HEK293 (cell line): ENCODE results near the gene OCIAD1.

Experiments
- CTCF ChIA-PET: fragments of 350-600 bp; formaldehyde crosslinking; extraction: SDS; loops from one replicate; lab custom pipeline; 2021; ENCODE audit warnings: antibody characterized with exemption; lab: Yijun Ruan, JAX
- POLR2A ChIA-PET: fragments of 300-600 bp; formaldehyde crosslinking; extraction: SDS; loops from one replicate; lab custom pipeline; 2020; ENCODE audit warnings: antibody characterized with exemption, inconsistent platforms; lab: Yijun Ruan, JAX
- H3K27ac ChIP-seq: fragments of 200-500 bp; sonication (Bioruptor generic); 2 replicates; pipeline ENCODE4 v1.5.1; 2014; ENCODE audit warnings: low read depth, low read length, control low read depth, inconsistent platforms; ENCODE audit errors: extremely low read depth
- H3K36me3 ChIP-seq, 2 experiments: fragments of 200-500 bp in 1 of 2; sonication (Bioruptor generic) in 1 of 2; 1 replicate in 1 of 2; 2 replicates in 1 of 2; pipeline ENCODE4 v1.5.1; 2014 to 2017; ENCODE audit warnings: inconsistent platforms in 2 of 2, low read length in 2 of 2; ENCODE audit not compliant: control insufficient read depth in 2 of 2, insufficient read depth in 1 of 2
- H3K4me1 ChIP-seq: fragments of 200-500 bp; sonication (Bioruptor generic); 2 replicates; pipeline ENCODE4 v1.5.1; 2014; ENCODE audit warnings: mild to moderate bottlenecking, low read length, inconsistent platforms; ENCODE audit not compliant: control insufficient read depth, insufficient read depth
- H3K4me3 ChIP-seq: 2 replicates; pipeline ENCODE4 v1.5.1; 2011; ENCODE audit warnings: low read depth, mild to moderate bottlenecking, control low read depth, low read length, moderate library complexity
- H3K9me3 ChIP-seq: fragments of 200-500 bp; sonication (Bioruptor generic); 2 replicates; pipeline ENCODE4 v1.5.1; 2014; ENCODE audit warnings: low read depth, low read length, inconsistent platforms; ENCODE audit not compliant: control insufficient read depth, insufficient read depth
- KLF1 ChIP-seq: fragments of 450-650 bp; formaldehyde crosslinking; IDR thresholded peaks from 2 replicates; pipeline ENCODE4 v1.5.1; 2016; ENCODE audit warnings: missing biosample characterization, missing genetic modification characterization
- ZFHX2 ChIP-seq: fragments of 450-650 bp; formaldehyde crosslinking; conservative IDR thresholded peaks from 2 replicates; pipeline ENCODE4 v1.5.1; 2016; ENCODE audit warnings: missing biosample characterization, missing genetic modification characterization
- ZFP37 ChIP-seq: fragments of 450-650 bp; formaldehyde crosslinking; IDR thresholded peaks from 2 replicates; pipeline ENCODE4 v1.5.1; 2016; ENCODE audit warnings: missing biosample characterization, missing genetic modification characterization
- ZNF239 ChIP-seq: fragments of 450-650 bp; formaldehyde crosslinking; IDR thresholded peaks from 2 replicates; pipeline ENCODE4 v1.5.1; 2016; ENCODE audit warnings: missing biosample characterization, missing genetic modification characterization
- ZNF266 ChIP-seq: fragments of 450-650 bp; formaldehyde crosslinking; IDR thresholded peaks from 2 replicates; pipeline ENCODE4 v1.5.1; 2016; ENCODE audit warnings: missing biosample characterization, missing genetic modification characterization, low read depth
- ZNF302 ChIP-seq: fragments of 450-650 bp; formaldehyde crosslinking; IDR thresholded peaks from 2 replicates; pipeline ENCODE4 v1.5.1; 2016; ENCODE audit warnings: missing biosample characterization, missing genetic modification characterization, low read depth
- ZNF366 ChIP-seq: fragments of 450-650 bp; formaldehyde crosslinking; conservative IDR thresholded peaks from 2 replicates; pipeline ENCODE4 v1.5.1; 2016; ENCODE audit warnings: missing biosample characterization, missing genetic modification characterization
- ZNF664 ChIP-seq: fragments of 450-650 bp; formaldehyde crosslinking; IDR thresholded peaks from 2 replicates; pipeline ENCODE4 v1.5.1; 2016; ENCODE audit warnings: missing biosample characterization, missing genetic modification characterization
- ZNF776 ChIP-seq: fragments of 450-650 bp; formaldehyde crosslinking; IDR thresholded peaks from 2 replicates; pipeline ENCODE4 v1.5.0; 2017; ENCODE audit warnings: missing biosample characterization, missing genetic modification characterization, borderline replicate concordance
- TF ChIP-seq, protein P1 (sequence below): fragments of 450-650 bp; formaldehyde crosslinking; IDR thresholded peaks from 2 replicates; pipeline ENCODE4 v1.5.1; 2016; ENCODE audit warnings: missing biosample characterization, missing genetic modification characterization
- TF ChIP-seq, protein P2 (sequence below): fragments of 450-650 bp; formaldehyde crosslinking; IDR thresholded peaks from 2 replicates; pipeline ENCODE4 v1.5.1; 2017; ENCODE audit warnings: missing biosample characterization, missing genetic modification characterization
- TF ChIP-seq, protein P3 (sequence below): fragments of 450-650 bp; formaldehyde crosslinking; IDR thresholded peaks from 2 replicates; pipeline ENCODE4 v1.5.1; 2016; ENCODE audit warnings: missing biosample characterization, missing genetic modification characterization
- TF ChIP-seq, protein P4 (sequence below): fragments of 450-650 bp; formaldehyde crosslinking; IDR thresholded peaks from 2 replicates; pipeline ENCODE4 v1.5.1; 2017; ENCODE audit warnings: missing biosample characterization, missing genetic modification characterization
- TF ChIP-seq, protein P5 (sequence below): fragments of 450-650 bp; formaldehyde crosslinking; IDR thresholded peaks from 2 replicates; pipeline ENCODE4 v1.5.1; 2016; ENCODE audit warnings: missing biosample characterization, missing genetic modification characterization
- TF ChIP-seq, protein P6 (sequence below): fragments of 450-650 bp; formaldehyde crosslinking; IDR thresholded peaks from 2 replicates; pipeline ENCODE4 v1.5.1; 2016; ENCODE audit warnings: missing biosample characterization, missing genetic modification characterization

Gene OCIAD1

DNA sequence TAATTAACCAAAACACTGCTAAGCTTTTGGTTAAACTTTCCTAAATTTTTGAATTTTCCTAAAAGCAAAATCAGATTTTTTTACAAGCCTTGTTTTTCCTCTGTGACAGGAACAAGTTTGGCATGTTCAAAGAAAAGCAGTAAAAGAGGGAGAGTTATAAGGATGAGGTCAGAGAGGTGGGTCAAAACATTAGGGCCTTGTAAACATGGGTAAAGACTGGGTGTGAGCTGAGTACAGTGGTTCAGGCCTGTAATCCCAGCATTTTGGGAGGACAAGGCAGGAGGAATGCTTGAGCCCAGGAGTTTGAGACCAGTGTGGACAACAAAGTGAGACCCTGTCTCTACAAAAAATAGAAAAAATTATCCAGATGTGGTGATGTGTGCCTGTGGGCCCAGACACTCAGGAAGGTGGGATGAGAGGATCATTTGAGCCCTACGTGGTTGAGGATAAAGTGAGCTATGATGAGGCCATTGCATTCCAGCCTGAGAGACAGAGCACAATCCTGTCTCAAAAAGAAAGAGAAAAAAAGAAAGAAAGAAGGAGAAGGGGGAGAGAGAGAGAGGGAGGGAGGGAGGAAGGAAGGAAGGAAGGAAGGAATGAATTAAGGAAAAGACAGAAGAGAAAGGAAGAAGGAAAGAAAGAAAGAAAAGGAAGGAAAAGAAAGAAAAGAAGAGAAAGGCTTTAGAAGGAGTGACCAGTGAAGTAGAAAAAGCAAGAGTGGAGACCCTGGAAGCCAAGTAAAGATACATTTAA is 33.8 kb upstream of the OCIAD1 start:
- H3K9me3 ChIP-seq: no peaks in the 10 kb centered on the region
- TF ChIP-seq, protein P1, sequence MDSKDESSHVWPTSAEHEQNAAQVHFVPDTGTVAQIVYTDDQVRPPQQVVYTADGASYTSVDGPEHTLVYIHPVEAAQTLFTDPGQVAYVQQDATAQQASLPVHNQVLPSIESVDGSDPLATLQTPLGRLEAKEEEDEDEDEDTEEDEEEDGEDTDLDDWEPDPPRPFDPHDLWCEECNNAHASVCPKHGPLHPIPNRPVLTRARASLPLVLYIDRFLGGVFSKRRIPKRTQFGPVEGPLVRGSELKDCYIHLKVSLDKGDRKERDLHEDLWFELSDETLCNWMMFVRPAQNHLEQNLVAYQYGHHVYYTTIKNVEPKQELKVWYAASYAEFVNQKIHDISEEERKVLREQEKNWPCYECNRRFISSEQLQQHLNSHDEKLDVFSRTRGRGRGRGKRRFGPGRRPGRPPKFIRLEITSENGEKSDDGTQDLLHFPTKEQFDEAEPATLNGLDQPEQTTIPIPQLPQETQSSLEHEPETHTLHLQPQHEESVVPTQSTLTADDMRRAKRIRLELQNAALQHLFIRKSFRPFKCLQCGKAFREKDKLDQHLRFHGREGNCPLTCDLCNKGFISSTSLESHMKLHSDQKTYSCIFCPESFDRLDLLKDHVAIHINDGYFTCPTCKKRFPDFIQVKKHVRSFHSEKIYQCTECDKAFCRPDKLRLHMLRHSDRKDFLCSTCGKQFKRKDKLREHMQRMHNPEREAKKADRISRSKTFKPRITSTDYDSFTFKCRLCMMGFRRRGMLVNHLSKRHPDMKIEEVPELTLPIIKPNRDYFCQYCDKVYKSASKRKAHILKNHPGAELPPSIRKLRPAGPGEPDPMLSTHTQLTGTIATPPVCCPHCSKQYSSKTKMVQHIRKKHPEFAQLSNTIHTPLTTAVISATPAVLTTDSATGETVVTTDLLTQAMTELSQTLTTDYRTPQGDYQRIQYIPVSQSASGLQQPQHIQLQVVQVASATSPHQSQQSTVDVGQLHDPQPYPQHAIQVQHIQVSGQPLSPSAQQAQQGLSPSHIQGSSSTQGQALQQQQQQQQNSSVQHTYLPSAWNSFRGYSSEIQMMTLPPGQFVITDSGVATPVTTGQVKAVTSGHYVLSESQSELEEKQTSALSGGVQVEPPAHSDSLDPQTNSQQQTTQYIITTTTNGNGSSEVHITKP (tag by site-specific recombination): peak; percentile 72
- TF ChIP-seq ZFHX2 (tag by site-specific recombination): no peak
- peak; percentile 34; the same call in 1 of the 2 replicates for TF ChIP-seq KLF1 (tag by site-specific recombination)
- TF ChIP-seq, protein P2, sequence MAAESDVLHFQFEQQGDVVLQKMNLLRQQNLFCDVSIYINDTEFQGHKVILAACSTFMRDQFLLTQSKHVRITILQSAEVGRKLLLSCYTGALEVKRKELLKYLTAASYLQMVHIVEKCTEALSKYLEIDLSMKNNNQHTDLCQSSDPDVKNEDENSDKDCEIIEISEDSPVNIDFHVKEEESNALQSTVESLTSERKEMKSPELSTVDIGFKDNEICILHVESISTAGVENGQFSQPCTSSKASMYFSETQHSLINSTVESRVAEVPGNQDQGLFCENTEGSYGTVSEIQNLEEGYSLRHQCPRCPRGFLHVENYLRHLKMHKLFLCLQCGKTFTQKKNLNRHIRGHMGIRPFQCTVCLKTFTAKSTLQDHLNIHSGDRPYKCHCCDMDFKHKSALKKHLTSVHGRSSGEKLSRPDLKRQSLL (tag by site-specific recombination): no peak
- no peak for TF ChIP-seq ZNF266 (tag by site-specific recombination)
- TF ChIP-seq, protein P3, sequence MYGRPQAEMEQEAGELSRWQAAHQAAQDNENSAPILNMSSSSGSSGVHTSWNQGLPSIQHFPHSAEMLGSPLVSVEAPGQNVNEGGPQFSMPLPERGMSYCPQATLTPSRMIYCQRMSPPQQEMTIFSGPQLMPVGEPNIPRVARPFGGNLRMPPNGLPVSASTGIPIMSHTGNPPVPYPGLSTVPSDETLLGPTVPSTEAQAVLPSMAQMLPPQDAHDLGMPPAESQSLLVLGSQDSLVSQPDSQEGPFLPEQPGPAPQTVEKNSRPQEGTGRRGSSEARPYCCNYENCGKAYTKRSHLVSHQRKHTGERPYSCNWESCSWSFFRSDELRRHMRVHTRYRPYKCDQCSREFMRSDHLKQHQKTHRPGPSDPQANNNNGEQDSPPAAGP: 0 out of 2 replicates have a peak, but pooled peaks have one; percentile 38
- TF ChIP-seq ZNF366 (tag by site-specific recombination): peak; percentile 73
- TF ChIP-seq, all 188 proteins: peak for 4
- no peak overlapping the region for H3K27ac ChIP-seq
- ChIA-PET CTCF (interaction anchor here (0.7 kb wide), 1 partner anchor 16 kb away, joined by 3 read pairs; no protein-coding TSS in a partner anchor), POLR2A (no interaction called here)
- no peaks in the 10 kb centered on the region for H3K4me1 ChIP-seq
- no peak overlapping the region for H3K4me3 ChIP-seq
- no peaks in the 10 kb centered on the region for H3K36me3 ChIP-seq

DNA sequence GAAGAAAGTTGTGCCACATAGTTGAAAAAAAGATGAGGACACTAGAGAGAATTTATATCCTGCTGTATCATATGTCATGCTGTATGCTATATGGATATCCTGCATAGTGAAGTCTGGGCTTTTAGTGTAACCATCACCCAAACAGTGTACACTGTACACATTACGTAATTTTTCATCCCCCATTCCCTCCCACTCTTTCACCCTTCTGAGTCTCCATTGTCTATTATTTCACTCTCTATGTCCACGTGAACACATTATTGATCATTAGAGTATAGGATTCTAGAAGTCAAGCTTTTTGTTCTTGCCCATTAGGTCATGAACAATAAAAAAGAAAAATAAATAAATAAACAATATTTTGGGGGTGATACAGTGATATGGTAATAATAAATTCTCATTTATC is 32.8 kb upstream of the OCIAD1 start:
- Histone ChIP-seq H3K4me1 (no peaks in the 10 kb centered on the region), H3K4me3 (no peak overlapping the region), H3K36me3 (no peaks in the 10 kb centered on the region), H3K27ac (no peak overlapping the region), H3K9me3 (no peaks in the 10 kb centered on the region)
- ChIA-PET POLR2A (no interaction called here), CTCF (no interaction called here)
- no peak for TF ChIP-seq ZNF239 (tag by site-specific recombination)
- TF ChIP-seq, protein P4, sequence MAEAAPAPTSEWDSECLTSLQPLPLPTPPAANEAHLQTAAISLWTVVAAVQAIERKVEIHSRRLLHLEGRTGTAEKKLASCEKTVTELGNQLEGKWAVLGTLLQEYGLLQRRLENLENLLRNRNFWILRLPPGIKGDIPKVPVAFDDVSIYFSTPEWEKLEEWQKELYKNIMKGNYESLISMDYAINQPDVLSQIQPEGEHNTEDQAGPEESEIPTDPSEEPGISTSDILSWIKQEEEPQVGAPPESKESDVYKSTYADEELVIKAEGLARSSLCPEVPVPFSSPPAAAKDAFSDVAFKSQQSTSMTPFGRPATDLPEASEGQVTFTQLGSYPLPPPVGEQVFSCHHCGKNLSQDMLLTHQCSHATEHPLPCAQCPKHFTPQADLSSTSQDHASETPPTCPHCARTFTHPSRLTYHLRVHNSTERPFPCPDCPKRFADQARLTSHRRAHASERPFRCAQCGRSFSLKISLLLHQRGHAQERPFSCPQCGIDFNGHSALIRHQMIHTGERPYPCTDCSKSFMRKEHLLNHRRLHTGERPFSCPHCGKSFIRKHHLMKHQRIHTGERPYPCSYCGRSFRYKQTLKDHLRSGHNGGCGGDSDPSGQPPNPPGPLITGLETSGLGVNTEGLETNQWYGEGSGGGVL: no peak
- TF ChIP-seq ZFP37 (tag by site-specific recombination): no peak
- TF ChIP-seq ZNF302 (tag by site-specific recombination): no peak
- TF ChIP-seq, protein P5, sequence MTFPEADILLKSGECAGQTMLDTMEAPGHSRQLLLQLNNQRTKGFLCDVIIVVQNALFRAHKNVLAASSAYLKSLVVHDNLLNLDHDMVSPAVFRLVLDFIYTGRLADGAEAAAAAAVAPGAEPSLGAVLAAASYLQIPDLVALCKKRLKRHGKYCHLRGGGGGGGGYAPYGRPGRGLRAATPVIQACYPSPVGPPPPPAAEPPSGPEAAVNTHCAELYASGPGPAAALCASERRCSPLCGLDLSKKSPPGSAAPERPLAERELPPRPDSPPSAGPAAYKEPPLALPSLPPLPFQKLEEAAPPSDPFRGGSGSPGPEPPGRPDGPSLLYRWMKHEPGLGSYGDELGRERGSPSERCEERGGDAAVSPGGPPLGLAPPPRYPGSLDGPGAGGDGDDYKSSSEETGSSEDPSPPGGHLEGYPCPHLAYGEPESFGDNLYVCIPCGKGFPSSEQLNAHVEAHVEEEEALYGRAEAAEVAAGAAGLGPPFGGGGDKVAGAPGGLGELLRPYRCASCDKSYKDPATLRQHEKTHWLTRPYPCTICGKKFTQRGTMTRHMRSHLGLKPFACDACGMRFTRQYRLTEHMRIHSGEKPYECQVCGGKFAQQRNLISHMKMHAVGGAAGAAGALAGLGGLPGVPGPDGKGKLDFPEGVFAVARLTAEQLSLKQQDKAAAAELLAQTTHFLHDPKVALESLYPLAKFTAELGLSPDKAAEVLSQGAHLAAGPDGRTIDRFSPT (tag by site-specific recombination): no peak
- no peak for TF ChIP-seq ZNF776 (tag by site-specific recombination)
- no peak for TF ChIP-seq ZNF664 (tag by site-specific recombination)
- TF ChIP-seq, protein P6, sequence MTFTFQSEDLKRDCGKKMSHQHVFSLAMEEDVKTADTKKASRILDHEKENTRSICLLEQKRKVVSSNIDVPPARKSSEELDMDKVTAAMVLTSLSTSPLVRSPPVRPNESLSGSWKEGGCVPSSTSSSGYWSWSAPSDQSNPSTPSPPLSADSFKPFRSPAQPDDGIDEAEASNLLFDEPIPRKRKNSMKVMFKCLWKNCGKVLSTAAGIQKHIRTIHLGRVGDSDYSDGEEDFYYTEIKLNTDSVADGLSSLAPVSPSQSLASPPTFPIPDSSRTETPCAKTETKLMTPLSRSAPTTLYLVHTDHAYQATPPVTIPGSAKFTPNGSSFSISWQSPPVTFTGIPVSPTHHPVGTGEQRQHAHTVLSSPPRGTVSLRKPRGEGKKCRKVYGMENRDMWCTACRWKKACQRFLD (tag by site-specific recombination): no peak
